ENCODE results near the gene ANO8. TPM values are rescaled to one million over a fixed set of nuclear protein-coding genes. Genes with fewer than 3 reads are reported as not detected.
A peak's percentile ranks its signal among the peaks of the same experiment; 100 is the strongest.

The ANO8 gene
- total and polyA plus RNA-seq, 2 donors (not counting 3 experiments of a cell fraction or from before 2014, with no cell fraction given): 3.5 to 6.8 TPM

GRCh38 chr19:17294051-17294891 is 40.4 kb downstream of the ANO8 start:
- peaks cover 12% of the 10 kb centered on the region for H3K4me1 ChIP-seq (ENCODE audit: control insufficient read depth, extremely low read depth, insufficient read depth, low read length)
- no peaks in the 10 kb centered on the region for H3K9me3 ChIP-seq (replicated peaks; ENCODE audit: control insufficient read depth, insufficient read depth, low read length)
- no TSS peak for BruUV-seq (replicated peaks)
- H3K4me2 ChIP-seq (ENCODE audit: insufficient read depth, low read length): no peak overlapping the region
- no peak for DNase-seq (ENCODE audit: low read depth, low spot score)
- no peak overlapping the region for H3K9ac ChIP-seq (replicated peaks; ENCODE audit: extremely low read depth, insufficient read depth, low read length)
- POLR2A ChIA-PET: no interaction called here
- no peaks in the 10 kb centered on the region for H3K79me2 ChIP-seq (ENCODE audit: control insufficient read depth, insufficient read depth, low read length)
- CTCF ChIA-PET: interaction anchor here (0.8 to 4.4 kb wide), 6 partner anchors 10 to 97 kb away, joined by 3 to 70 read pairs (median 9); partner anchors contain the start of genes ABHD8, ANKLE1 and MRPL34
- no peaks in the 10 kb centered on the region for H3K27me3 ChIP-seq (ENCODE audit: control insufficient read depth in 2 of 2, insufficient read depth in 2 of 2, low read length in 2 of 2)
- FAIRE-seq: peak; percentile 26
- no peak overlapping the region for H3K27ac ChIP-seq (ENCODE audit: insufficient read depth, low read depth, low read length)
- intact Hi-C loops (cut with micrococcal nuclease) (no loop called here), dilution Hi-C loops (cut with MboI; ENCODE audit: extremely low pct_ligation_motif_present, low sequenced_read_pairs) (no loop called here)
- no peaks in the 10 kb centered on the region for H4K20me1 ChIP-seq (replicated peaks; ENCODE audit: control insufficient read depth, extremely low read depth, insufficient read depth, low read length)
- no peaks in the 10 kb centered on the region for H3K9me1 ChIP-seq (replicated peaks; ENCODE audit: control insufficient read depth, extremely low read depth, insufficient read depth, low read length)
- no peak overlapping the region for H2AFZ ChIP-seq (ENCODE audit: low read depth, low read length)
- peaks cover 0 to 3% of the 10 kb centered on the region in 2 experiments for H3K36me3 ChIP-seq (ENCODE audit: control insufficient read depth in 2 of 2, extremely low read depth in 1 of 2, insufficient read depth in 2 of 2, low read length in 2 of 2)
- no peak for TF ChIP-seq POLR2AphosphoS5 (IDR thresholded peaks at IDR 0.05; ENCODE audit: insufficient read depth, low read depth, low read length)
- no peak for TF ChIP-seq JUN (IDR thresholded peaks at IDR 0.05; ENCODE audit: borderline replicate concordance, insufficient read depth, insufficient read length, low read depth)
- no peak for TF ChIP-seq MYC (IDR thresholded peaks at IDR 0.05; ENCODE audit: low read depth, low read length)
- no peak overlapping the region for H3K4me3 ChIP-seq (replicated peaks in 1 of 3; ENCODE audit: insufficient read depth in 1 of 3, low read depth in 1 of 3, low read length in 3 of 3)

- BruUV-seq (replicated peaks): no TSS peak
- Histone ChIP-seq H2AFZ (ENCODE audit: low read depth, low read length) (no peak overlapping the region), H3K9me3 (replicated peaks; ENCODE audit: control insufficient read depth, insufficient read depth, low read length) (no peaks in the 10 kb centered on the region), H3K27ac (ENCODE audit: insufficient read depth, low read depth, low read length) (no peak overlapping the region), H3K4me1 (ENCODE audit: control insufficient read depth, extremely low read depth, insufficient read depth, low read length) (peaks cover 12% of the 10 kb centered on the region), H3K4me2 (ENCODE audit: insufficient read depth, low read length) (no peak overlapping the region), H3K9ac (replicated peaks; ENCODE audit: extremely low read depth, insufficient read depth, low read length) (no peak overlapping the region), H3K36me3 (ENCODE audit: control insufficient read depth in 2 of 2, extremely low read depth in 1 of 2, insufficient read depth in 2 of 2, low read length in 2 of 2) (peaks cover 0 to 3% of the 10 kb centered on the region in 2 experiments), H4K20me1 (replicated peaks; ENCODE audit: control insufficient read depth, extremely low read depth, insufficient read depth, low read length) (no peaks in the 10 kb centered on the region), H3K9me1 (replicated peaks; ENCODE audit: control insufficient read depth, extremely low read depth, insufficient read depth, low read length) (no peaks in the 10 kb centered on the region), H3K27me3 (ENCODE audit: control insufficient read depth in 2 of 2, insufficient read depth in 2 of 2, low read length in 2 of 2) (no peaks in the 10 kb centered on the region), H3K4me3 (replicated peaks in 1 of 3; ENCODE audit: insufficient read depth in 1 of 3, low read depth in 1 of 3, low read length in 3 of 3) (no peak overlapping the region), H3K79me2 (ENCODE audit: control insufficient read depth, insufficient read depth, low read length) (no peaks in the 10 kb centered on the region)
- intact Hi-C loops (cut with micrococcal nuclease): loop anchor here (2.0 kb wide), 1 partner anchor 53 kb away; no protein-coding TSS in a partner anchor
- dilution Hi-C loops (cut with MboI; ENCODE audit: extremely low pct_ligation_motif_present, low sequenced_read_pairs): no loop called here
- ChIA-PET CTCF (interaction anchor here (0.8 to 4.4 kb wide), 14 partner anchors 11 to 98 kb away, joined by 3 to 70 read pairs (median 6); partner anchors contain the start of genes ABHD8, ANKLE1, ANO8 and MRPL34), POLR2A (no interaction called here)
- DNase-seq (ENCODE audit: low read depth, low spot score) (no peak), FAIRE-seq (no peak)
- no peak for TF ChIP-seq FOS (IDR thresholded peaks at IDR 0.05; ENCODE audit: borderline replicate concordance, insufficient read depth, low read length)
Observed at GRCh38 chr19:17293605-17294004, 41.0 kb downstream of the ANO8 start.

Data from endothelial cell of umbilical vein (primary cell).